HG03558 (cell line): ENCODE results near the gene AQP4.

Experiments
- ATAC-seq: cut with Tn5 transposase; IDR thresholded peaks from one replicate; pipeline ENCODE4 v1.9.1; 2021; ENCODE audit warnings: moderate number of reproducible peaks; ENCODE audit not compliant: unreplicated experiment; ENCODE audit errors: extremely low read depth

Gene AQP4, protein sequence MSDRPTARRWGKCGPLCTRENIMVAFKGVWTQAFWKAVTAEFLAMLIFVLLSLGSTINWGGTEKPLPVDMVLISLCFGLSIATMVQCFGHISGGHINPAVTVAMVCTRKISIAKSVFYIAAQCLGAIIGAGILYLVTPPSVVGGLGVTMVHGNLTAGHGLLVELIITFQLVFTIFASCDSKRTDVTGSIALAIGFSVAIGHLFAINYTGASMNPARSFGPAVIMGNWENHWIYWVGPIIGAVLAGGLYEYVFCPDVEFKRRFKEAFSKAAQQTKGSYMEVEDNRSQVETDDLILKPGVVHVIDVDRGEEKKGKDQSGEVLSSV

GRCh38 chr18:26865557-26865956, at the start of gene AQP4:
TSS of gene AQP4 (minus strand) at chr18:26865707. CDS start at chr18:26865689, 18 bp downstream.
- no peak for ATAC-seq

GRCh38 chr18:26911840-26912239, 46.3 kb upstream of the AQP4 start:
- no peak for ATAC-seq

GRCh38 chr18:26909599-26910290, 44.2 kb upstream of the AQP4 start:
- ATAC-seq = no peak

- no peak for ATAC-seq
These were observed 43.4 kb upstream of the AQP4 start for GRCh38 chr18:26908906-26909305.

DNA sequence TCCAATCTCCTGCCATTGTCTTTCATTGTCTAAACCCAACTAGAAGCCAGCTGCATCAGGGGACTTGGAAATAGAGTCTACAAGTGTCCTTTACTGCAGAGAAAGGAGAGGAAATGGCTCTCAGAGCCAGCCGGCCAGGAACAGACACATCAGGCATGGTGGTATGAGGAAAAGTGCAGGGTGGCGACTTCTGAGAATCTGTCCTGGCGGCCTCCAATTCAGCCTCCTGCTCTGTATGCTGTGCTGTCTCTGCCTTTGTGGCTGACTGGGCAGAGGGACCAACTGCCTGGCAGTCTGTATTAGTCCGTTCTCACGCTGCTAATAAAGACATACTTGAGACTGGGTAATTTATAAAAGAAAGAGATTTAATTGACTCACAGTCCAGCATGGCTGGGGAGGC, 36.8 kb upstream of the AQP4 start:
- ATAC-seq = no peak

- no peak for ATAC-seq
These were observed 35.5 kb upstream of the AQP4 start for GRCh38 chr18:26901020-26901419.

- no peak for ATAC-seq
These were observed 28.9 kb upstream of the AQP4 start for GRCh38 chr18:26894426-26894825.

DNA sequence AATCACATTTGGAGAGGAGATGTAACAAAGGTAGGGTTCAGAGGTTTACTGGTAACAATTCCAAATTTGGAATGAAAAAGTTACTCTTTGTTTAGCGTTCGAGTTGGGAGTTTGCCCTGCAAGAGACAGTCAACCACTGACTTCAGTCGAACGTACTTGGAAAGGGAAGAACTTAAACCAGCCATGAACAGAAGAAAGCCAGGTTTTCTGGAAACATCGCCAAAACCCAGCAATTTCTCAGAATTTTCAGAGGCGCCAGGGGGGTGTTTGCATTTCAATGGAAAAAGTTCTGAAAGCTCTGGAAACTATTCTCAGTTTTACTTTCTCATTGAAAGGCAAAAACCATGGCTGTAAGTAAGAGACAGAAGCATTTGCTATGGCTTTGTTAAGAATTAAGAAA, 28.5 kb upstream of the AQP4 start:
- no peak for ATAC-seq

- ATAC-seq = no peak
These were observed 22.8 kb upstream of the AQP4 start for GRCh38 chr18:26888259-26888658.

DNA sequence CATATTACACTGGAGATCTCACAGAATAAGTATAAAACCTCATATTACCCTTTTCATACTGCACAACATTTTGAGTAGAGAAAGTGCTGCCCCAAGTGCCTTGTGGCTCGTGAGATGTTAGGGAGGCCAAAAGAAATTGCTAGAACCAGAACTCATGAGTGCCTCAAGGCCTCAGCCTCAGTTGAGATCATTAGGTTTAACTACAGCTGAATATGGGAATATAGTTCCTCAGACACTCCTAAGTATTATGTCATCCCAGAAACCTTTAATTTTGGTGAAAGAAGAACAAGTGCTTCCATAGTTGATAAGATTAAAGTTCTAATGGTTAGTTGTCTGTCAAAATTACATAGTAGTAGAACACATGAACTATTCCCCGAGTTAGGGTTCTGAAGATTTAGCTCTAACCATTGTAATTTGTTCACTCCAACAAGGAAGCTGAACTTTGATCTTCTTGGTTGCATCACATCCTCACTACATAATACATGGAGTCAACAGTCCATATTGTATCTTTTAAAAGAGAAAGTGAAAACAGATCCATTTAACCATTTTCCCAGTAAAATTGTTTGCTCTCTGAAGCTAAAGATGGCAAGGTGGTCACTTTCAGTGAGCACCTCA, 9.6 kb upstream of the AQP4 start:
- no peak for ATAC-seq

DNA sequence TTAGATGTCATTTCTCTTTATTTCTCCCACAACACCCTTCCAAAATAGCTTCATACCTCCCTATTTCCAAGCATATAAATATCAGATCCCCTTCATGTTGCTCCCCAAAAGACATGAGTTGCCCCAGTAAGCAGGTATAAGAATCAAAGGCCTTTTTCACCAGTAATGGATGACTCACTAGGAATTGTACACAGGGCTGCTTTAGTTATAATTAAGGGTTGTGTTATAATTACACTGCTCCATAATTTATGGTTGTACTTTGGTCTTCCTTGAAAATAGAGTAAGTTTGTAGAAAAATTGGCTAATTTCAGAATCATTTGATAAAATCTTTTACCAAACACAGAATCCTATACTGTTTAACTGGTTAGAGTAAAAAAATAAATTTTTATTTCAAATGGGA, 8.8 kb upstream of the AQP4 start:
- ATAC-seq = no peak

GRCh38 chr18:26869640-26870039, 4.1 kb upstream of the AQP4 start:
- ATAC-seq = no peak

GRCh38 chr18:26868968-26869586, 3.6 kb upstream of the AQP4 start:
- no peak for ATAC-seq

DNA sequence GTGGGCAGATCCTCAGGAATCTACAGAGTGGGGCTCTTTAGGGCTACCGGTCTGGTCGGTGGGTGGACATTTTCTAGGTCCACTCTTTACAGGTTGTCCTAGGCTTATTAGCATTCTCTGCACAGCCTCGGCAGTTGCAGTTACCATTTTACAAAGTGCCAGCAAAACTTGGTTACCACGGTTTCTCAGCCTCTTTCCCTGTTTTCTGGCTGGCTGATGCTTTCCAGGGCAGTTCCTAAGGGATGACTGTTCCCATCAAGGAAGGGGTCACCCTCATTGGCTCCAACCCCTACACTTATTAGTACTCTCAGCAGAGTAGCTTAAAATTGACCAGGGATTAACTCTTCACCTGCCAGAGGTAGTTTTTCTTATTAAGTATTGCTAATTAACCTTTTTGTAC, 2.0 kb upstream of the AQP4 start:
- ATAC-seq = no peak

GRCh38 chr18:26864658-26865057, 849 bp downstream of the AQP4 start:
- ATAC-seq = no peak

- no peak for ATAC-seq
These were observed 1.5 kb downstream of the AQP4 start for GRCh38 chr18:26863921-26864497.

- no peak for ATAC-seq
These were observed 2.2 kb downstream of the AQP4 start for GRCh38 chr18:26863122-26863879.

GRCh38 chr18:26862084-26862483, 3.4 kb downstream of the AQP4 start:
- no peak for ATAC-seq

GRCh38 chr18:26854292-26854881, 11.1 kb downstream of the AQP4 start:
- ATAC-seq = no peak

DNA sequence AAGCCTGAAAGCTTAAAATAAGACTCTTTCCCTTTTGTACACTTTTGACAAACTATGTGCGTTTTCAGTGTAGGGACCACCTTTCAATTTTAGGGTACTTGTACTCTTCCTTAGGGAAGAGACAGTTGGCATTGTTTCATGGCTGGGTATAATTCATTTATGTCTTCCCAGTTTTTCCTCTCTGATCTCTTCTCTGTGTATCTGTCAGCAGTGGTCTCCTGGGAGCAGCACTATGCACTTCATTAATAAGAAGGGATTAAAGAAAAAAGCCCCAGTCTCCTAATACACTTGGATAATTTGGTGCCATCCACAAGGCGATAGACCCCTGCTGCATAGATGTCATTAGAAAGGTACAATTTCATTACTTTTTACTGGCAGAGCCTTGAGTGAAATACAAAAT, 12.1 kb downstream of the AQP4 start:
- no peak for ATAC-seq
